Mesenchymal stem cell (in vitro differentiated cells and primary cell): ENCODE measurements around the gene CST4.

Experiments used
- DNase-seq: peaks from one replicate; pipeline ENCODE4 v3.0.0-alpha.2; 2013
- H2AFZ ChIP-seq: one replicate; pipeline ENCODE4 v1.6.1; 2013; ENCODE audit warnings: low read depth, mild to moderate bottlenecking, control low read depth, inconsistent platforms, low read length, moderate library complexity
- H2AK5ac ChIP-seq: 2 replicates; pipeline ENCODE4 v1.6.1; 2013; ENCODE audit warnings: low read length, moderate library complexity, mild to moderate bottlenecking, inconsistent platforms; ENCODE audit not compliant: severe bottlenecking
- H2BK120ac ChIP-seq: one replicate; pipeline ENCODE4 v1.6.1; 2013; ENCODE audit warnings: low read depth, mild to moderate bottlenecking, inconsistent platforms, low read length, moderate library complexity
- H2BK12ac ChIP-seq, 2 experiments: one replicate each; pipeline ENCODE4 v1.6.1; 2013; ENCODE audit warnings: inconsistent platforms in 2 of 2, low read length in 2 of 2, mild to moderate bottlenecking in 2 of 2, moderate library complexity in 2 of 2, control low read depth in 1 of 2
- H2BK15ac ChIP-seq: one replicate; pipeline ENCODE4 v1.6.1; 2013; ENCODE audit warnings: mild to moderate bottlenecking, low read depth, inconsistent platforms; ENCODE audit not compliant: poor library complexity, severe bottlenecking
- H2BK5ac ChIP-seq: 2 replicates; pipeline ENCODE4 v1.6.1; 2013; ENCODE audit warnings: low read depth, mild to moderate bottlenecking, low read length, control low read depth, inconsistent platforms; ENCODE audit not compliant: poor library complexity, severe bottlenecking
- H3K14ac ChIP-seq, 2 experiments: one replicate each; pipeline ENCODE4 v1.6.1; 2013; ENCODE audit warnings: inconsistent platforms in 2 of 2, low read length in 2 of 2, control low read depth in 1 of 2, mild to moderate bottlenecking in 1 of 2, moderate library complexity in 1 of 2
- H3K18ac ChIP-seq, 2 experiments: one replicate each; pipeline ENCODE4 v1.6.1; 2013; ENCODE audit warnings: inconsistent platforms in 2 of 2, low read length in 2 of 2, control low read depth in 1 of 2, low read depth in 1 of 2, mild to moderate bottlenecking in 1 of 2
- H3K23ac ChIP-seq, 2 experiments: one replicate each; pipeline ENCODE4 v1.6.1; 2013; ENCODE audit warnings: inconsistent platforms in 2 of 2, low read length in 2 of 2, mild to moderate bottlenecking in 2 of 2, moderate library complexity in 2 of 2, control low read depth in 1 of 2
- H3K27ac ChIP-seq: 2 replicates; pipeline ENCODE4 v1.5.1; 2013; ENCODE audit warnings: mild to moderate bottlenecking, moderate library complexity, low read length, control low read depth, inconsistent platforms; ENCODE audit not compliant: poor library complexity, severe bottlenecking
- H3K27me3 ChIP-seq, 2 experiments: 2 replicates each; pipeline versions ENCODE4 v1.6.1 to v1.7.0; 2013; ENCODE audit warnings: low read length in 2 of 2, mild to moderate bottlenecking in 2 of 2, moderate library complexity in 2 of 2, control low read depth in 1 of 2, inconsistent platforms in 1 of 2; ENCODE audit not compliant: control insufficient read depth in 1 of 2, insufficient read depth in 1 of 2
- H3K36me3 ChIP-seq, 2 experiments: 2 replicates each; pipeline versions ENCODE4 v1.6.1 to v1.7.0; 2013; ENCODE audit warnings: low read length in 2 of 2, control low read depth in 1 of 2, inconsistent platforms in 1 of 2, low read depth in 1 of 2, mild to moderate bottlenecking in 1 of 2; ENCODE audit not compliant: insufficient read depth in 2 of 2, control insufficient read depth in 1 of 2
- H3K4ac ChIP-seq, 2 experiments: one replicate each; pipeline ENCODE4 v1.6.1; 2013; ENCODE audit warnings: inconsistent platforms in 2 of 2, low read length in 2 of 2, mild to moderate bottlenecking in 2 of 2, moderate library complexity in 2 of 2, control low read depth in 1 of 2, low read depth in 1 of 2
- H3K4me1 ChIP-seq: 2 replicates; pipeline ENCODE4 v1.6.1; 2013; ENCODE audit warnings: low read depth, low read length, control low read depth; ENCODE audit not compliant: control insufficient read depth, insufficient read depth
- H3K4me2 ChIP-seq: 2 replicates; pipeline ENCODE4 v1.6.1; 2013; ENCODE audit warnings: low read length, mild to moderate bottlenecking, inconsistent platforms; ENCODE audit not compliant: poor library complexity, severe bottlenecking
- H3K4me3 ChIP-seq, 2 experiments: 2 replicates each; pipeline versions ENCODE4 v1.5.1 to v1.7.0; 2013; ENCODE audit warnings: low read length in 2 of 2, mild to moderate bottlenecking in 2 of 2, control low read depth in 1 of 2, low read depth in 1 of 2; ENCODE audit not compliant: insufficient read depth in 1 of 2
- H3K79me1 ChIP-seq: replicated peaks from 2 replicates; pipeline ENCODE4 v1.6.1; 2013; ENCODE audit warnings: mild to moderate bottlenecking, control low read depth, low read length, inconsistent platforms; ENCODE audit not compliant: poor library complexity, severe bottlenecking
- H3K9ac ChIP-seq: 2 replicates; pipeline ENCODE4 v1.7.0; 2013; ENCODE audit warnings: mild to moderate bottlenecking, low read length, moderate library complexity
- H3K9me3 ChIP-seq: 2 replicates; pipeline ENCODE4 v1.7.0; 2013; ENCODE audit warnings: mild to moderate bottlenecking, low read length; ENCODE audit not compliant: control insufficient read depth
- H4K8ac ChIP-seq: one replicate; pipeline ENCODE4 v1.6.1; 2013; ENCODE audit warnings: inconsistent platforms, mild to moderate bottlenecking, low read length, moderate library complexity
- H4K91ac ChIP-seq: one replicate; pipeline ENCODE4 v1.6.1; 2013; ENCODE audit warnings: mild to moderate bottlenecking, low read length, inconsistent platforms
- WGBS: methylation state at CpG from one replicate; pipeline ENCODE4 v1.1.7; 2013; ENCODE audit warnings: mixed read lengths; 5-methylcytosine and 5-hydroxymethylcytosine counted together

Gene CST4

DNA sequence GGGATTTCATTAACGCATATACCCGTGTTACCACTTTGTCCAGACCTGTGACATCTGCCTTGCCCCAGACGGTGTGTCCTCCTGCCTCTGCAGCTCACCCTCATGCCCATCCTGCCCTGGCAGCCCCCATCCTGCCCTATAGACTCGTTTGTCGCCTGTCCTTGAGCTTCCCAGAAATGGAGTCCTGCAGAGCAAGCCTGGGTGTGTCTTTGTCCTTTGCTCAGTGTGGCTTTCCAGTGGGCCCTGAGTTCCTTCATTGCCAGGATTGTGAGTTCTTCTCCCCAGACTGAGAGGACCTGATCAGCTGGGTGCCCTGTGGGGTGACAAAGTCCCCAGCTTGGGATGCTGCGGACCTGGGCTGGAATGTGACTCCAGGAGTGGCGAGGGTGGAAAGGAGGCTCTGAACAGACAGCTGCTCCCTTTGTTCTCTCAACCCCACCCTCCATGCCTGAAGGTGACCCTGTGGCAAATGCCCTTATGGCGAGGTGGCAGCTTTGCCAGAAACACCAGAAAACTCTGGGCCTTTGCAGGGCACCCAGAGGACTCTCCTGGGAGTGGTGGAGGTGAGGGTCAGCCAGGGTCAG is 48.7 kb downstream of the CST4 start:
- Histone ChIP-seq H3K4ac (peak overlapping the region in 1 of 2 experiments; percentile 26), H3K79me1 (peaks cover under 1% of the 10 kb centered on the region), H3K23ac (no peak overlapping the region), H2AFZ (no peak overlapping the region), H3K18ac (peak overlapping the region; percentile 34 to 35), H4K8ac (peak overlapping the region; percentile 7), H3K9ac (no peak overlapping the region), H2BK5ac (no peak overlapping the region), H2BK12ac (peak overlapping the region; percentile 29 to 84), H2AK5ac (peak overlapping the region; percentile 13), H2BK15ac (peak overlapping the region; percentile 52), H3K4me2 (no peak overlapping the region), H3K4me1 (peaks cover 49% of the 10 kb centered on the region), H2BK120ac (peak overlapping the region; percentile 27), H3K14ac (no peak overlapping the region), H3K36me3 (peaks cover under 1 to 12% of the 10 kb centered on the region in 2 experiments), H3K27ac (no peak overlapping the region), H4K91ac (peak overlapping the region; percentile 86), H3K27me3 (no peaks in the 10 kb centered on the region), H3K4me3 (no peak overlapping the region), H3K9me3 (no peaks in the 10 kb centered on the region)
- WGBS = 92% methylated on average over 8 of the region's 8 CpGs
- DNase-seq = no peak

DNA sequence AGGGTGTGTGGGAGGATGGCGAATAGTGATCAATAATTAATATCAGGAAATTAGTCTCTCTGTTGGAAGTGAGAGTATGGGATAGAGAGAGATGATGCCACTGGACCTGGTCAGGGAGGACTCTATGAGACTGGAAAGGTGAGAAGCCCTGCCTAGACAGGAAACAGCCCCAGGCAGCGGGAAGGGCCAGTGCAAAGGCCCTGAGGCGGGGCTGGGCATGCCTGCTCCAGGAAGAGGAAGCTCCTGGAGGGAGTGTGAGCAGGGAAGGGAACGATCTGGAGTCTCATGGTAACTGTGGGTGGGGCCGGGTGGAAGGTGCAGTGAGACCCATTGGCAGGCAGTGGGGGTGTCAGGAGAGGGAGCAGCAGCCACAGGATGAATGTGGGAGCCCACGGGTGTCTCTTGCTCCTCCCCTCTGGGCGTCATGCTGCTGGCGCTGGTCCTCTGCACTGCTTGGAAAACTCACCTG is 49.3 kb downstream of the CST4 start:
- no peak overlapping the region for H2AFZ ChIP-seq
- 91% methylated on average over 8 of the region's 8 CpGs for WGBS
- no peak overlapping the region for H3K4me2 ChIP-seq
- peaks cover 54% of the 10 kb centered on the region for H3K4me1 ChIP-seq
- H3K18ac ChIP-seq = peak overlapping the region; percentile 46 to 51
- H3K14ac ChIP-seq = no peak overlapping the region
- H3K27ac ChIP-seq = no peak overlapping the region
- H2BK15ac ChIP-seq = no peak overlapping the region
- peak overlapping the region; percentile 54 for H2BK120ac ChIP-seq
- H3K36me3 ChIP-seq = peaks cover 6 to 18% of the 10 kb centered on the region in 2 experiments
- H3K4me3 ChIP-seq = no peak overlapping the region
- H3K27me3 ChIP-seq = no peaks in the 10 kb centered on the region
- H3K79me1 ChIP-seq = peaks cover 5% of the 10 kb centered on the region
- H3K4ac ChIP-seq = peak overlapping the region in 1 of 2 experiments; percentile 78
- H4K8ac ChIP-seq = no peak overlapping the region
- H3K9ac ChIP-seq = no peak overlapping the region
- H2BK12ac ChIP-seq = peak overlapping the region; percentile 21 to 84
- H2BK5ac ChIP-seq = no peak overlapping the region
- H4K91ac ChIP-seq = no peak overlapping the region
- H3K9me3 ChIP-seq = no peaks in the 10 kb centered on the region
- DNase-seq = no peak
- H3K23ac ChIP-seq = no peak overlapping the region
- peak overlapping the region; percentile 8 for H2AK5ac ChIP-seq

DNA sequence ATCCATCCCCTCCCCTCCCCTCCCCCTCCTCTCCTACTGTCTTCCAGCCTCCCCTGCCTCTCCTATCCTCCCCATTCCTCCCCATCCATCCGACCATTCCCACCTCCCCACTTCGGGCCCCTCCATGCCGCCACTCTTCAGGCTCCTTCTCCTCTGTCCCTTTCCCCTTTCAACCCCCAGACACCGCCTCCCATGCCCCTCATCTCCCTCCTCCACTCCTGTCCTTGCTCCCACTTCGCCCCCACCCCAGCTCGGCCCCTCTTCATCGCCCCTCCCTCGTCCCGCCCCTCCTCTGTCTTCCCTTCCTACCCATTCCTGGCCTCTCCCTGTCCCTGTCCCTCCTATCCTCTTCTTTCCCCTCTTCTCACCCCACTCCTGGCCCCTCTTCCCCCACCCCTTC is 50.5 kb downstream of the CST4 start:
- no peak overlapping the region for H2AFZ ChIP-seq
- peak overlapping the region; percentile 8 to 71 for H3K18ac ChIP-seq
- WGBS = 49% methylated on average over 9 of the region's 9 CpGs
- no peak overlapping the region for H3K4me2 ChIP-seq
- H2BK15ac ChIP-seq = peak overlapping the region; percentile 26
- H3K4ac ChIP-seq = peak overlapping the region in 1 of 2 experiments; percentile 39
- H3K4me3 ChIP-seq = no peak overlapping the region
- no peak overlapping the region for H3K14ac ChIP-seq
- peak overlapping the region; percentile 88 for H2BK120ac ChIP-seq
- no peak overlapping the region for H3K27ac ChIP-seq
- H3K27me3 ChIP-seq = no peaks in the 10 kb centered on the region
- no peak overlapping the region for H3K23ac ChIP-seq
- H2BK12ac ChIP-seq = peak overlapping the region in 1 of 2 experiments; percentile 93
- H3K9ac ChIP-seq = no peak overlapping the region
- peaks cover 63% of the 10 kb centered on the region for H3K4me1 ChIP-seq
- peak overlapping the region; percentile 55 for H4K91ac ChIP-seq
- H4K8ac ChIP-seq = peak overlapping the region; percentile 70
- H2BK5ac ChIP-seq = no peak overlapping the region
- peaks cover 12% of the 10 kb centered on the region for H3K79me1 ChIP-seq
- peaks cover 17 to 30% of the 10 kb centered on the region in 2 experiments for H3K36me3 ChIP-seq
- peak overlapping the region; percentile 12 for H2AK5ac ChIP-seq
- H3K9me3 ChIP-seq = no peaks in the 10 kb centered on the region
- no peak for DNase-seq

DNA sequence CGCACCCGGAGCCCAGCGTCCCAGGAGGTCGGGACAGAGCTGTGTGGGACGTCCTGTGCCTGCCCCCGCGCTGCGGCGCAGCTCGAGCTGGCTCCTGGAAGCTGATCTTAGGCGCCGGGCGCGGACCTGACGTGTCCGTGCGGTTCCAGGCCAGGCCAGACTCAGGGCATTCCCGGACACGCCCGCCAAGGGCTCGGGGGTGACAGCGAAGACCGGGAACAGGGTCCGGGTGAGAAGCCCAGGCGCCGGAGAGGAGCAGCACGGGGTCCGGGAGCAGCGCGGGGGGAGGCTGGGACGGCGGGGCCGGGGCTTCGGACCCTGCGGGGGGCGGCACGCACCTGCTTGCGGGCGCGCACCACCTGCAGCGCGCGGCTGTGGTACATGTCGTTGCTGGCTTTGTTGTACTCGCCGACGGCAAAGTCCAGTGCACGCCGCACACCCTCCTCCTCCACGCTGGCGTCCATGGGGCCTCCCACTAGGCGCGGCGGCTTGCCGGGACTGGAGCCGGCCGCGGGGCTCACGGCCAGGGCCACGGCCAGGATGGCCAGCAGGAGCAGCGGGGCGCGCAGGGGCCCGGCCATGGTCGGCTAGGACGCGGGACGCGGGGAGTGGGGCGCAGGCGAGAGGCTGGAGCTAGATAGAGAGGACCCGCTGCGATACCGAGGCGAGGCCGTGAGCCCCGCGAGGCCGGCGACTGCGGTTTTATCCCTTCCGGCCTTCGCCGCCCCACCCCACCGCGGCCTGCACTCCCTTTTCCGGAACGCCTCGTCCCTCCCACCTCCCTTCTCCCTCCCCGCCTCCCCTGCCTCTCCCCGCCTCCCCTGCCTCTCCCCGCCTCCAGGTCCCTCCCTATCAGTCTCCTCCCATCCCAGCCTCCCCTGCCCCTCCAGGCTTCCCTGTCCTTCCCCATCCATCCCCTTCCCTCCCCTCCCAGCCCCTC is 51.3 kb downstream of the CST4 start, which contains the start of gene CST3:
TSS of gene CST3 (minus strand) at position 674 of the 940 bp plus-strand sequence. CDS start at position 581, 93 bp downstream.
- peak; percentile 89 for DNase-seq
- Histone ChIP-seq H3K9me3 (no peaks in the 10 kb centered on the region), H3K27ac (peak within 1 kb of the TSS; percentile 69), H3K4me2 (peak within 1 kb of the TSS; percentile 84), H3K14ac (peak within 1 kb of the TSS in 1 of 2 experiments; percentile 100), H3K4ac (peak within 1 kb of the TSS; percentile 90 to 97), H2BK12ac (peak within 1 kb of the TSS in 1 of 2 experiments; percentile 95), H3K4me3 (peak within 1 kb of the TSS; percentile 92 to 95), H3K23ac (peak within 1 kb of the TSS in 1 of 2 experiments; percentile 98), H3K79me1 (peaks cover 13% of the 10 kb centered on the region), H2AFZ (peak within 1 kb of the TSS; percentile 84), H3K9ac (peak within 1 kb of the TSS; percentile 92), H2AK5ac (peak within 1 kb of the TSS; percentile 85), H4K8ac (peak within 1 kb of the TSS; percentile 91), H3K4me1 (peaks cover 60% of the 10 kb centered on the region), H2BK120ac (peak within 1 kb of the TSS; percentile 92), H3K18ac (peak within 1 kb of the TSS; percentile 100), H2BK15ac (peak within 1 kb of the TSS; percentile 91), H2BK5ac (peak within 1 kb of the TSS; percentile 97), H4K91ac (peak within 1 kb of the TSS; percentile 99), H3K27me3 (no peaks in the 10 kb centered on the region), H3K36me3 (peaks cover 25 to 38% of the 10 kb centered on the region in 2 experiments)
- WGBS = under 1% methylated on average over 63 of the region's 92 CpGs
